Ascending aorta (tissue), 2 donors: ENCODE results near the gene DOCK3. TPM values are rescaled to one million over a fixed set of nuclear protein-coding genes. Genes with fewer than 3 reads are reported as not detected.
"Not testable (repeated sequence)": the region's sequence is repeated elsewhere in the genome, so short reads cannot be mapped to it uniquely, and the experiment has no call there.

ENCODE experiments used
- DNase-seq, 2 donors: peaks; one replicate each; pipeline ENCODE4 v3.0.0-alpha.2; 2019; ENCODE audit warnings: low spot score in 2 of 2
- H3K27ac ChIP-seq, 2 donors: fragments of 200-600 bp; sonication (generic); one replicate each; pipeline ENCODE4 v1.5.1; 2016 to 2017; ENCODE audit warnings: mild to moderate bottlenecking in 1 of 2
- H3K27me3 ChIP-seq: fragments of 200-600 bp; sonication (generic); one replicate; pipeline ENCODE4 v1.5.1; 2017
- H3K36me3 ChIP-seq, 2 donors: fragments of 200-600 bp; sonication (generic); one replicate each; pipeline ENCODE4 v1.5.1; 2016
- H3K4me1 ChIP-seq, 2 donors: fragments of 200-600 bp; sonication (generic); one replicate each; pipeline ENCODE4 v1.5.1; 2016 to 2017; ENCODE audit warnings: mild to moderate bottlenecking in 1 of 2
- H3K4me3 ChIP-seq, 2 donors: fragments of 200-600 bp; sonication (generic); one replicate each; pipeline ENCODE4 v1.5.1; 2016 to 2017; ENCODE audit warnings: mild to moderate bottlenecking in 1 of 2
- H3K9me3 ChIP-seq, 2 donors: fragments of 200-600 bp; sonication (generic); one replicate each; pipeline ENCODE4 v1.5.1; 2016
- CTCF ChIP-seq, 3 experiments: fragments of 200-600 bp in 2 of 3; fragments of 450-650 bp in 1 of 3; sonication (generic) in 2 of 3; IDR thresholded peaks; one replicate each; pipeline ENCODE4 v1.5.1; 2016 to 2019; ENCODE audit warnings: antibody characterized with exemption in 3 of 3, mild to moderate bottlenecking in 1 of 3, moderate library complexity in 1 of 3
- intact Hi-C: fragments of 100-400 bp; cut with DNase I; formaldehyde crosslinking; loops from one replicate; pipeline ENCODE4 v1.15.1; 2023
- total RNA-seq: library from RNA; depleted of rRNA; stranded (reverse); fragments of >200 nt; gene quantifications from one replicate; pipeline ENCODE4 v1.1.0, GENCODE V29; 2016

DOCK3 gene
- total RNA-seq, 1 donor from 2014 or later: 3.9 TPM

GRCh38 chr3:50953825-50954414 lies 279.2 kb downstream of the DOCK3 start:
- Histone ChIP-seq H3K36me3 (no peaks in the 10 kb centered on the region), H3K27ac (no peak overlapping the region), H3K27me3 (no peaks in the 10 kb centered on the region), H3K4me1 (no peaks in the 10 kb centered on the region), H3K9me3 (no peaks in the 10 kb centered on the region), H3K4me3 (no peak overlapping the region)
- no peak for DNase-seq
- TF ChIP-seq CTCF (IDR thresholded peaks at IDR 0.05): no peak
- intact Hi-C loops: no loop called here

GRCh38 chr3:50961386-50961785 lies 286.7 kb downstream of the DOCK3 start:
- no peak for TF ChIP-seq CTCF (IDR thresholded peaks at IDR 0.05)
- Histone ChIP-seq H3K36me3 (no peaks in the 10 kb centered on the region), H3K9me3 (no peaks in the 10 kb centered on the region), H3K4me3 (no peak overlapping the region), H3K27me3 (no peaks in the 10 kb centered on the region), H3K27ac (no peak overlapping the region), H3K4me1 (no peaks in the 10 kb centered on the region)
- no peak for DNase-seq
- intact Hi-C loops: no loop called here

GRCh38 chr3:50971487-50971924 lies 296.8 kb downstream of the DOCK3 start:
- peak in 2 of 3 experiments; percentile 19 to 37 for TF ChIP-seq CTCF (IDR thresholded peaks at IDR 0.05)
- peaks cover 0 to 12% of the 10 kb centered on the region in 2 donors for H3K9me3 ChIP-seq
- intact Hi-C loops: no loop called here
- no peaks in the 10 kb centered on the region for H3K36me3 ChIP-seq
- no peak overlapping the region for H3K27ac ChIP-seq
- H3K4me1 ChIP-seq: no peaks in the 10 kb centered on the region
- no peak for DNase-seq
- H3K27me3 ChIP-seq: no peaks in the 10 kb centered on the region
- no peak overlapping the region for H3K4me3 ChIP-seq

- no peak for DNase-seq
- no peaks in the 10 kb centered on the region for H3K4me1 ChIP-seq
- H3K27me3 ChIP-seq: no peaks in the 10 kb centered on the region
- no peak overlapping the region for H3K4me3 ChIP-seq
- no peak for TF ChIP-seq CTCF (IDR thresholded peaks at IDR 0.05)
- H3K9me3 ChIP-seq: peaks cover 0 to 12% of the 10 kb centered on the region in 2 donors
- no peak overlapping the region for H3K27ac ChIP-seq
- H3K36me3 ChIP-seq: no peaks in the 10 kb centered on the region
- intact Hi-C loops: no loop called here
Measured at GRCh38 chr3:50972029-50972428, 297.3 kb downstream of the DOCK3 start.

GRCh38 chr3:50978586-50978985 lies 303.9 kb downstream of the DOCK3 start:
- intact Hi-C loops, H3K27ac ChIP-seq, H3K27me3 ChIP-seq, H3K36me3 ChIP-seq, H3K9me3 ChIP-seq, H3K4me3 ChIP-seq, DNase-seq, H3K4me1 ChIP-seq: not testable (repeated sequence)

- Histone ChIP-seq H3K36me3 (no peaks in the 10 kb centered on the region), H3K27me3 (no peaks in the 10 kb centered on the region), H3K4me3 (no peak overlapping the region), H3K27ac (no peak overlapping the region), H3K4me1 (no peaks in the 10 kb centered on the region), H3K9me3 (no peaks in the 10 kb centered on the region)
- DNase-seq: no peak
- TF ChIP-seq CTCF (IDR thresholded peaks at IDR 0.05): no peak
- intact Hi-C loops: no loop called here
Measured at GRCh38 chr3:50978991-50979667, 304.4 kb downstream of the DOCK3 start.
